A673 (cell line): Measurements from ENCODE around the gene KNCN. TPM values are rescaled to one million over a fixed set of nuclear protein-coding genes. Genes with fewer than 3 reads are reported as not detected.

ENCODE experiments used
- BruUV-seq: library from RNA; stranded (reverse); fragments of 400-500 nt; replicated peaks from 2 replicates; lab custom pipeline; 2021; lab: Mats Ljungman, UMichigan
- CTCF ChIA-PET: fragments of 300-600 bp; sonication (Branson Sonifier 250); formaldehyde crosslinking; loops from one replicate; lab custom pipeline; 2022; ENCODE audit warnings: antibody characterized with exemption; lab: Charles Lee
- POLR2A ChIA-PET: fragments of 300-600 bp; sonication (Branson Sonifier 250); formaldehyde crosslinking; loops from one replicate; lab custom pipeline; 2022; ENCODE audit warnings: antibody characterized with exemption; ENCODE audit not compliant: low non-redundant PET; lab: Charles Lee
- DNase-seq: peaks from one replicate; pipeline ENCODE4 v3.0.0-alpha.2; 2015; ENCODE audit warnings: low spot score
- H3K27ac ChIP-seq: fragments of 200-600 bp; sonication (generic); 2 replicates; pipeline ENCODE4 v1.5.1; 2016; ENCODE audit warnings: mixed run types, low read depth, mild to moderate bottlenecking, mixed read lengths, antibody characterized with exemption, low read length; ENCODE audit not compliant: poor library complexity, severe bottlenecking
- H3K27me3 ChIP-seq: fragments of 200-600 bp; sonication (generic); replicated peaks from 2 replicates; pipeline ENCODE4 v1.6.1; 2017; ENCODE audit warnings: mixed run types, low read depth, mild to moderate bottlenecking, mixed read lengths, antibody characterized with exemption, low read length; ENCODE audit not compliant: insufficient read depth, poor library complexity
- H3K36me3 ChIP-seq: fragments of 200-600 bp; sonication (generic); 2 replicates; pipeline ENCODE4 v1.6.1; 2016; ENCODE audit warnings: mixed run types, mild to moderate bottlenecking, mixed read lengths, antibody characterized with exemption, low read length; ENCODE audit not compliant: insufficient read depth, poor library complexity, severe bottlenecking
- H3K4me1 ChIP-seq: fragments of 200-600 bp; sonication (generic); 2 replicates; pipeline ENCODE4 v1.6.1; 2017; ENCODE audit warnings: mixed run types, mild to moderate bottlenecking, mixed read lengths, antibody characterized with exemption, low read length; ENCODE audit not compliant: insufficient read depth, poor library complexity, severe bottlenecking
- H3K4me3 ChIP-seq: fragments of 200-600 bp; sonication (generic); 2 replicates; pipeline ENCODE4 v1.5.1; 2016; ENCODE audit warnings: low read depth, mixed run types, mild to moderate bottlenecking, mixed read lengths, low read length; ENCODE audit not compliant: poor library complexity, severe bottlenecking
- H3K9me3 ChIP-seq: fragments of 200-600 bp; sonication (generic); 2 replicates; pipeline ENCODE4 v1.6.1; 2016; ENCODE audit warnings: mixed run types, low read depth, mild to moderate bottlenecking, mixed read lengths, antibody characterized with exemption, low read length; ENCODE audit not compliant: poor library complexity, severe bottlenecking
- EZH2 ChIP-seq: fragments of 200-600 bp; sonication (generic); IDR thresholded peaks from 2 replicates; pipeline ENCODE4 v1.6.1; 2017; ENCODE audit warnings: borderline replicate concordance, low read depth, mild to moderate bottlenecking, mixed read lengths, antibody characterized with exemption, low read length; ENCODE audit not compliant: poor library complexity, severe bottlenecking
- intact Hi-C: fragments of 100-400 bp; cut with micrococcal nuclease; formaldehyde crosslinking; loops from one replicate; pipeline ENCODE4 v1.10.0; 2022; ENCODE audit not compliant: unreplicated experiment
- total RNA-seq: library from RNA; stranded (reverse); gene quantifications from 2 replicates; pipeline ENCODE4 v1.2.3, GENCODE V29; 2021
- TF ChIP-seq, protein P1 (sequence below): fragments of 300-800, 200-600 bp; sonication (generic); conservative IDR thresholded peaks from 2 replicates; pipeline ENCODE4 v1.5.1; 2017; ENCODE audit warnings: low read depth, mild to moderate bottlenecking, antibody characterized with exemption, low read length, moderate library complexity, mixed read lengths

KNCN gene
- total RNA-seq, 1 experiment from 2014 or later: not detected

DNA sequence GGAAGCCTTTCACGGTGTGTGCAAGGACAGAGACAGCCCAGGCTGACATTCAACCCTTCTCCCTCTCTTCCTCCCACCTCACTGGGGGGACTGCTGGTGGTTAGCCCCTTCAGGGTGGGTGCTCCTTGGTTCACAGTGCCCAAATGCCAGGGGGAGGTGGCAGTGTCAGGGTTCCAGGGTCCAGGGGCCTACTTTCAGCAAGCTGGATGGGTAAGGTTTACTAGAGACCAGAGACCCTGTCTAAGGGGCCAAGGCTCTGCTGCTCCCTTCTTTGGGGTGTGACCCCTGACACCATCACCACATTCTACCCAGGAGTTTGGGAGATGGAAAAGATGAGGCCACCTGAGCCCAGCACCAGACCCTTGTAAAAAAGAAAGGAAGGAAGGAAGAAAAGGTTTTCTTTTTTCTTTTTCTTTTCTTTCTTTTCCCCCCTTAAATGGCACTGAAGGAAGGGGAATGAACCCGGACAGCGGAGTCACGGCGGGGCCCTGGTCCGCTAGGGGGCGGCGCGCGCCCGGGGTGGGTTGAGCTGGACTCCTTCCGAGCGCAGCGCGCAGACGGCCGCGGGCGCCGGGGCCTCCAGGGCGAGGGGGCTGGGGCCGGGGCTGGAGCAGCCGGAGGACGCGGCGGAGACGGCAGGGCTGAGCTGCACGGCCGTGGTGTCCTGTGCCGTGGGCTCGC, 18.8 kb downstream of the KNCN start:
- peak overlapping the region; percentile 30 for H3K4me3 ChIP-seq
- peak; percentile 62 for DNase-seq
- intact Hi-C loops: no loop called here
- no peaks in the 10 kb centered on the region for H3K4me1 ChIP-seq
- no peaks in the 10 kb centered on the region for H3K36me3 ChIP-seq
- H3K9me3 ChIP-seq: no peaks in the 10 kb centered on the region
- ChIA-PET POLR2A (no interaction called here), CTCF (interaction anchor here (0.7 to 1.0 kb wide), 7 partner anchors 10 to 192 kb away, joined by 3 to 5 read pairs (median 3); no protein-coding TSS in a partner anchor)
- no peak for TF ChIP-seq EZH2
- TF ChIP-seq, protein P1, sequence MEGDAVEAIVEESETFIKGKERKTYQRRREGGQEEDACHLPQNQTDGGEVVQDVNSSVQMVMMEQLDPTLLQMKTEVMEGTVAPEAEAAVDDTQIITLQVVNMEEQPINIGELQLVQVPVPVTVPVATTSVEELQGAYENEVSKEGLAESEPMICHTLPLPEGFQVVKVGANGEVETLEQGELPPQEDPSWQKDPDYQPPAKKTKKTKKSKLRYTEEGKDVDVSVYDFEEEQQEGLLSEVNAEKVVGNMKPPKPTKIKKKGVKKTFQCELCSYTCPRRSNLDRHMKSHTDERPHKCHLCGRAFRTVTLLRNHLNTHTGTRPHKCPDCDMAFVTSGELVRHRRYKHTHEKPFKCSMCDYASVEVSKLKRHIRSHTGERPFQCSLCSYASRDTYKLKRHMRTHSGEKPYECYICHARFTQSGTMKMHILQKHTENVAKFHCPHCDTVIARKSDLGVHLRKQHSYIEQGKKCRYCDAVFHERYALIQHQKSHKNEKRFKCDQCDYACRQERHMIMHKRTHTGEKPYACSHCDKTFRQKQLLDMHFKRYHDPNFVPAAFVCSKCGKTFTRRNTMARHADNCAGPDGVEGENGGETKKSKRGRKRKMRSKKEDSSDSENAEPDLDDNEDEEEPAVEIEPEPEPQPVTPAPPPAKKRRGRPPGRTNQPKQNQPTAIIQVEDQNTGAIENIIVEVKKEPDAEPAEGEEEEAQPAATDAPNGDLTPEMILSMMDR: peak; percentile 75
- H3K27me3 ChIP-seq: peaks cover 61% of the 10 kb centered on the region
- H3K27ac ChIP-seq: no peak overlapping the region
- BruUV-seq: no TSS peak

DNA sequence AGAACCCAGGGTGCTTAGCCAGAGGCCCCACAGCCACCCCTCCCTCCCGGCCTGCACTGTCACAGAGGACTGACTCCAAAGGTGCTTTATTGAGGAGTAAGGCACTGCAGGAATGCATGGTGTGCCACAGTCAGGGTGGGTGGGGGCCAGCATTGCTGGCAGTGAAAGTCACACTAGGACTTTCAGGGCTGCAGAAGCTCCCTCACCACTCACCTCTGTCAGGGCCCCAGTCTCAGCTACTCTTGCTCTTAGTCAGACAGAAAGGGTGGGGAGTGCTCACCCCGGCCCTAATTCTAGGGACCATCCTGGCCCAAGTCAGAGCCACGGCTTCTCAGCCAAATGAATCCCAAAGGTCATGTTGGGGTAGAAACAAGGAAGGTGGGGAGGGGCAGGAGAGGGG, 19.4 kb downstream of the KNCN start:
- no peak overlapping the region for H3K4me3 ChIP-seq
- H3K36me3 ChIP-seq: no peaks in the 10 kb centered on the region
- TF ChIP-seq, protein P1: no peak
- no peak overlapping the region for H3K27ac ChIP-seq
- H3K27me3 ChIP-seq: peaks cover 55% of the 10 kb centered on the region
- H3K9me3 ChIP-seq: no peaks in the 10 kb centered on the region
- BruUV-seq: no TSS peak
- no peaks in the 10 kb centered on the region for H3K4me1 ChIP-seq
- ChIA-PET POLR2A (no interaction called here), CTCF (no interaction called here)
- no peak for DNase-seq
- intact Hi-C loops: no loop called here

DNA sequence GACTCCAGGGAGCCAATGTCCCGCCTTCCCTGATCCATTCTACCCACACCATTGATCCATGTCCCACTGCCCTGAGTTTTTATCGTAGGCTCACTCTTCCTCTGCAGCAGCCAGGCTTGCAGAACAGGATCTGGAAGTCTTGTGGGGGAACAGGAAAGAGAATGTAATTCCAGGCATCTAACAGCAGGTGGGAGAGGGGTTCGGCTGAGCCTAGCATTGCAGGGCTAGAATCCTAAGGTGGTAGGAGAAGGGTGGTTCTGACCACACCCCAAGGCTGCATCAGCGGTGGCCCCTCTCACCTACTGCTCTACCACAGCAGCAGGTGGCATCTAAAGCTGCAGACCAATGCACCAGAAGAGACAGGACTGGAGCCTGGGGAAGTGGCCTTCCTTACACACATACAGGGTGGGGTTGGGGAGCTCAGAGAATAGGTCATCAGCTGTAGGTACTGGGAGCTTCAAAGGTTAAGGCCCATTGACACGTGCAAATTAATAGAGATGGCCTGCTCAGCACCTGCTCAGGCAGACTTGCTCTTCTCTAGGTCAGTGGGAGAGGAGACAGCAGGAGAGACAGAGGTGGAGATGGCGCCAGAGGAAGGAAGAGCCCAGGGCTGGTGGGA, 20.5 kb downstream of the KNCN start:
- Histone ChIP-seq H3K4me3 (no peak overlapping the region), H3K27ac (no peak overlapping the region), H3K9me3 (no peaks in the 10 kb centered on the region), H3K27me3 (peaks cover 46% of the 10 kb centered on the region), H3K36me3 (no peaks in the 10 kb centered on the region), H3K4me1 (peaks cover 10% of the 10 kb centered on the region)
- ChIA-PET CTCF (no interaction called here), POLR2A (no interaction called here)
- DNase-seq: no peak
- no TSS peak for BruUV-seq
- intact Hi-C loops: no loop called here
- TF ChIP-seq, protein P1: no peak
- TF ChIP-seq EZH2: no peak
